Stimulated activated CD8-positive, alpha-beta memory T cell treated with anti-CD3 and anti-CD28 coated beads, Interleukin-12 subunit alpha, Interleukin-12 subunit beta, amount 100 ng/mL, for 24 hours (primary cell): ENCODE results near the gene FCAMR.

Experiments
- DNase-seq: peaks from one replicate; pipeline ENCODE4 v3.0.0-alpha.2; 2020; ENCODE audit errors: extremely low read depth

Gene FCAMR

DNA sequence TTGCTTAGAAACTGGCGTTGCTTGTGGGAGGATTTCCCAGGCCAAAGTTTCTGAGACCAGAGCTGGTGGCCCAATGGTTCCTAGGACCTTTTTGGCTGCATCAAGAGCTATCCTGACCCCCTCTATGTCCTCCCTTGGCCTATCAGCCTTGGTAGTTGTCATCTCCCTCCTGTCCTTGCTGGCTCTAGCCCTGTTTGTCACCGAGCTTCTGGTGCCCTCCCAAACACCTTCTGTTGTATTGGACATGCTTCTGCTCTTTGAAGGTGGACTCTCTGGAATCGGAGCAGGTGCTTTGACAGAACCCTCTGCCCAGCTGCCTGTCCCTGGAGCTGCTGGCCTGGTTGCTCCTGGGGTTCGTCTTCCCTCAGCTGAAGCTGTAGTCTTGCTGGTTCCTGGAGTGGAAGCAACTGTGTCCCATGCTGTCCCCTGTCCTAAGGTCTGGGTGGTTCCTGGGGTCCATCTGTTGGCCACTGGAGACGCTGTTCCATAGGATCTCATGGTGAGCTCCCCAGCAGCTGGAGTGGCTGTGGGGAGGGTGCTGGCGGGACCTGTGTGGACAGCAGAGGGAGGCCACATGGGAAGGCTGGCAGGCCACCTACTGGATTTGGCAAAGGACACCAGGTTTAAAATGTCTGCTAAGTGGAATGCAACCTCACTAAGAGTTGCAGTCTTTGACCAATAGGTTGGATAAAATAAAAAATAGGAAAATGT, 9.4 kb downstream of the FCAMR start:
- DNase-seq, result no peak

DNA sequence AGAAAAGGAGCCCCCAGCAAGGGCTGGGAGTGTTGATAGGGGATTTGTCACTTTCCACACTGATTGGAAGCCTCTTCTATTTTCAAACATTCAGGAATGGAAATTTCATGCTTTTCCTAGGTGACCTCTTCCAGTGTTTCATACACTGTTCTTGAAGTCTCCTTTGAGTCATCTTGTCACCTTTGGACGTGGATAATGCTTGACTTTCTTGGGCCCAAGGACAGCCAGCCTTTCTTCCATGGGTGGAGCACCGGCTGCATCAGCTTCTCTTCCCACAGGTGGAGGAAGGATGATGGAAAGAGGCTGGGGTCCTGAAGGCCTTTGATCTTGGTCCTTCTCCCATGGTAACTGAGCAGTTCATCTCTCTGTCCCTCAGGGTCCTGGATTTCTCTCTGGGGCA, 12.1 kb downstream of the FCAMR start:
- no peak for DNase-seq

DNA sequence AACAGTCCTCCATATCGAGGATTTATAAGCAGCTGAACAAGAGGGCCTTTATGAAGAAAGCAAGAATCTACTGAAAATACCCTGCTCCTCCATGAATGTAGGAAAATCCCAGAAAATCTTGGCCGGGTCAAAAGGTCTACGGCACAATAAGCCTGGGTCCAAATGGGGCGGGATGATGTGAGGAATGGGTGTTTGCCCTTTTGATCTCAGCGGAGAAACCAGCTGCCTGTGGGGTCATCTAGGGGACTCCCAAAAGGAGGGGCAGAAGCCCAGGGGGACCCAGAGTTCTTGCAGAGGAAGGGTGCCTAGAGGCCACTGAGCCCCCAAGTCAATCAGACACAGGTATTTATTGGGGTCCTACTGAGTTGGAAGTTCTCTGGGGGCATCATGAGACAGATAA, 12.6 kb downstream of the FCAMR start:
- no peak for DNase-seq

DNA sequence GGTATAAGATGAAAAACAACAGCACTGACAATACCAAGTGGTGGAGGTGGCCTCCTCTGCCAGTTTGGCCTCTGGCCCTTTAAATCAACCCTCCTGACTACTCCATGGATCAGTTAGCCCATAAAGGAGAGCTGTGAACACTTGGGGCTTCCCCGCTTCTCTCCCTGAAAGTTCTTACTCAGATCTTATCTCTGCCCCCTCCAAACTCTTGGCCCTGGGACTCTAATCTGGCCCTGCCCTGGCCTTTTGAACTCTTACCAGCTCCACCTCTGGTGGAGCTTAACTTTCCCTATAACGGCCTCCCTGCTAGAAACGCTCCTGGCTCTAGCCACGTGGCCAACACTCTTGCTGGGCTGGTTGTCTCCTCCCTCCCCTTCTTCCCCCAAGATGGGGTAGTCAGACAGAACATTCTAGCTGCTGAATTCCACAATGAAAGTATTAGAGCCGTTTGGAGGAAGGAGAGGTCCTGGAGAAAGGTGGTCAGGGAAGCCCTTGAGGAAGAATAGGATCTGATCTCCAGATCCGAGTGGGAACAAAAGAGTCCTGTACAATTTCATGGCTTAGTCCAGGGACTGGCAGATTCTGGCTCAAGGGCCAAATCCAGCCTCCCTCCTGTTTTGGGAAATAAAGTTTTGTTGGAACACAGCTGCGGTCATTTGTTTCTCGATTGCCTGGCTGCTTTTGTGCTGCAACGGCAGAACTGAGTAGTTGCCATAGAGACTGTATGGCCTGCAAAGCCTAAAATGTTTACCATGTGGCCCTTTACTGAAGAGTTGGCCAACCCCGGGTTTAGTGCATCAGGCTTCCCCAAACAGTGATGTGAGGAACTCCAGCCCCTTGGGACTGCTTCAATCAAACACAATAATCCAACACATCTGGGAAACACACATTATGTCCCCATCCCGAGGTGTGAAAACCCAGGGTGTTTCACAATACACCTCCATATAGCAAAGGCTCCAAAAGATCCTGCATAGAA, 14.5 kb downstream of the FCAMR start:
- no peak for DNase-seq

DNA sequence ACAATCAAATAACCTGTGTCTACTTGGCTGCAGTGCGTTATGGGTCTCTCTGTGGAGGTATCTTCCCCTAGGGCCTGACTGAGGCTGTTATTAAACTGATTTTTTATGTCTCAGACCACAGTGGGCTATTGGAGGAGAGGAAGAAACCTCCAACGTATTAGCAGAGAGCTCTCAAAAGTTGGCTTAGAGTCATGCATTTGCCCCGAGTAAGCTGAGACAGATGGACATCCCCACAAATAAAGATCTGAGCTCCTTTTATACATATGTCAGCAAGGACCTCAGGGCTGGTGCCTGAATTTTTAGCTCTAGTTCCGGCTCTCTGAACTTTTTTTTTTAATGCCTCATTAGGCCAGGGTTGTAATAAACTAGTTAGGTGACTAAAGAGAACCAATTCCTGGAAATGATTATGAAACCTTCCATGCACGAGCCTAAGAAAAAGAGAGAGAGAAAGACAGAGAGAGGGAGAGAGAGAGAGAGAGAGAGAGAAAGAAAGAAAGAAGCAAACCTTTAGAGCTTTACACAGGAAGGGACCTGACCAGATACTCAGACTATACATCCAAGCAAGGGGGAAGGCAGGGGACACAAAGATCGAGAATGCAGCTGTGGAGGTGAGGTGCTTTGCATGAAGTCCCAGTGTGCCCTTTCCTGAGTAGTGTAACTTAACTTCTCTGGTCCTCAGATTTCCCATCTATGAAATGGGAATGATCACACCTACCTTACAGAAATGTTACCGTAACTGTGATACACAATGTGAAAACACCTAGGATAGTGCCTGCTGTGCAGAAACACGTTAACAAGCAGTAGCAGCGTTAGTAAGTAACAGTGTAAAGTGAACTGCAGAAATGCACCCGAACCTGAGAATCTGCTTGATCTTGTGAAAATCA, 15.6 kb downstream of the FCAMR start:
- no peak for DNase-seq

DNA sequence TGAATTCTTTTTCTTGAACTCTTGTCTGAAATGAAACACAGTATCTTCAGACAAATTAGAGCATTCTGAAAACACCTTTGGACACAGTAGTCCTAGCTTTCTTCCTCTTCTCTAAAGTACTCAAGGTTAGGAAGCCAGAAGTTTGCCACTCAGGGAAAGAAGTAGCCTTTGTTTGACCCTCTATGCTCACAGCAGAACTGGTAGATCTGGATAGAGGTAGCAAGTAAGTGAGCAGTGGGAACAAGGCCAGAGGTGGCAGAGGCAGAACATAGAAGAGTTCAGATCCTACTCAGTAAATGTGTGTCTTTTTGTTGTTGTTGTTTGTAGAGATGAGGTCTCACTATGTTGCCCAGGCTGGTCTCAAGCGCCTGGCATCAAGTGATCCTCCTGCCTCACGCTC, 16.6 kb downstream of the FCAMR start:
- DNase-seq, result no peak

DNA sequence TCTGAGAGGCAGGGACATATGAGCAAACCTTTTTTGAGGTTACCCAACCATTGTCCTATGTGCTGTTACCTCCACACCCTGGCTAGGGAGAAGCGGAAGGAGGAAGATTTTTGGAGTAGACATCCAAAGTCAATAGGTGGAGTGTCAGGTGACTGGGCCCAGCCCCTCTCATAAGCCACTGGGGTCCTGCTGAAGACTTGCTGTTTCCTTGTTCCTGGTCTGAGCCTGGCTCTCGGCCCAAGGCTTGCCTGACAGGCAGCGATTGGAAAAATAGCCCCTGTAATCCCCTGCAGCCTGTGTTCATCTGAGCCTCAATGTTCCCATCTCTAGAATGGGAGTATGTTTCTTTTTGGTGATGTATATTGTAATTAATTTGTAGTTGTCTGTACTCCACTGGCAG, 17.1 kb downstream of the FCAMR start:
- no peak for DNase-seq

DNA sequence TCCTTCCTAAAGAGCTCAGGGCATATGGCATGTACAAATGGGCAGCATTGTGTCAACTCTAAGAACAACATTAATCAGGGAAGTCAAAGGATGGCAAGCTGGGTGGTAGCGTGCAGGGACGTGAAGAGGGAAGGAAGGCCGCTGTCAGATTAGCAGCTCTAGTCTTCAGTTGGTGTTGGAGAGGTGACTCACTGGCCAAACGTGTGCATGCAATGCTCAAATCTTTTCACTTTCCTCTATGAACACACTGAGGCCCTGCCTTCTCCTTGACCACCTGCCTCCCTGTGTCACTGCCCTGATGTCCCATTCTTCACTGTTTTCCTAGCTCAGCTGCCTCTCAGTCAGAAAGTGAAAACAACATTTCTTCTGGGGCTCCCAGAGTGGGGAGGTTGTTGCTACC, 18.1 kb downstream of the FCAMR start:
- no peak for DNase-seq

DNA sequence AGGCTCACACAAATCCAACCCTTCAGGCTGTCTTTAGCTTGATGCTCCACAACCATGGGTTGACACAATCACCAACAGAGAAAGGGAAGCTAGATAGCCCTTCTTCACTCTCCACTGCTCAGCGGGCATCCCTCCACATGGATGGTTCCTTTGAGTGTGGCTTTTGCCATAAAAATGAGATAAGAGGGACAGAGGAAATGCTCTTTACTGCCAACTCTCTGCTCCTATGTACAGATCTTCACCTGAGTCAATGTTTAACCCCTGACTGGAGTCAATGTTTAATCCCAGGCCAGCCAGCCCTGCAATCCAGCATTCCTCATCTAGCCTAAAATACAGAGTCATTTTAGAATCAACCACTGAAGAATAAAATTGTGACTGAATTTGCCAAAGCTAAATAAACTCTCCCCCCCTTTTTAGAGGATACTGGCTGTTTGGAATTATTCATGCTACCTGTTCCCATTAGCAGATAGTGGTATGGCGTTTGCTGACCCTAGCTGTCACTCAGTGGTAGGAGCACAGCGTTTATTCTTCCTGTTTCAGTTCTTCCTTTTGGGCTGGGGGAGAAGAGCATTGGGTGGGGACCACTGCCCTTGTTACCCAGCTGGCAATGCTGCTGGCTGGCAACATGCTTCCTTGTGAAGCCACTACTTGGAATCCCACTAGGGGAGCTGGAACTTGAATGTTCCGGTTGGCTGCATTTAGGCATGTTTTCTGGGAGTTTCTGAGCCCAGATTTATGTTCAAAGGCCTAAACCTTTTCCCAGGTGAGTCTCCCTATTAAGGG, 18.8 kb downstream of the FCAMR start:
- DNase-seq, result no peak

DNA sequence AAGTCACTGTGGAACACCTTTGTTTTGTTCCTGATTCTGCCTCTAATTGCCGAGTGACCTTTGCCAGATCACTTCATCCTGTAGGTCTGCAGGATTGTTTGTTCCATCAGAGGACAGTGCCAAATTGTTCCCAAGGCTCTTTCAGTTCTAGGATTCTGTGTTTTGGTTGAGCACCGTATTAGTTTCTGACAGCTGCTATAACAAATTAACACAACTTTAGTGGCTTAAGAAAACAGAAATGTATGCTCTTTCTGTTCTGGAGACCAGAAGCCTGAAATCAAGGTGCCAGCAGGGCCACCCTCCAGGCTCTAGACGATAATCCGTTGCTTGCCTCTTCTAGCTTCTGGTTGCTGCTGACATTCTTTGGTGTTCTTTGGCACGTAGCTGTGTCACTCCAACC, 20.6 kb downstream of the FCAMR start:
- no peak for DNase-seq

DNA sequence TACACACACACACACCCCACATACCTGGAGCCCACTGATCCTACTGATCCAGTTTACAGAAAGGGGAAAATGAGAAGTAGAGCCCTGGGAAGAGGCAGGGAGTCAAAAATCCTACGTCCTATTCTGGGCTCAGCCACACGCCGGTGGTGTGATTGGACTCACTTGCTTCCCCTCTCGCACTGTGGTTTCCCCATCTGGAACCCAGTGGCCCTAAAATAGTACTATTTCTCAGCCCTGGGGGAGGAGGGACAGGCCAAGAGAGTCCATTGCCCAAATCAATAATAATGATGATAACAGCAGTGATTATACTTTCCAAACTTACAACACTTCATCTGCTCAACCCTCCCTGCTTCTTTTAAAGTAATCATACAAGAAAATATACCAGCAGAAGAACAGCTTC, 21.1 kb downstream of the FCAMR start:
- no peak for DNase-seq

DNA sequence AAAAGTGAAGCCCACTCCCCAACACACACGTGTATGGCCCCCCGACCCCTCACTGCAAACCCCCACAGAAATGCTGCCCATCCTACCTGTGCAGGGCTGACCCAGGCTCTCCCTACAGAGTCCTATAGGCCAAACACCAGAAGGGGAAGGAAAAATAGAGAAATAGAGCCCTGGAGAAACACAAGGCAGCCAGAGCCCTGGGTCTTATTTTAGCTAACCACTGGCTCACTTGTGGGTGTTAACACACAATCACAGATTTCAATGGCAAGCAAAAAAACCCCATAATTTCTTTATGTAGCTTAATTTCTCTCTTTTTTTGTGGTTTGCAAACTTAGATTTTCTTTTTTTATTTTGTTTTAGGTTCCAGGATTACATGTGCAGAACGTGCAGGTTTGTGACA, 23.0 kb downstream of the FCAMR start:
- DNase-seq, result no peak

DNA sequence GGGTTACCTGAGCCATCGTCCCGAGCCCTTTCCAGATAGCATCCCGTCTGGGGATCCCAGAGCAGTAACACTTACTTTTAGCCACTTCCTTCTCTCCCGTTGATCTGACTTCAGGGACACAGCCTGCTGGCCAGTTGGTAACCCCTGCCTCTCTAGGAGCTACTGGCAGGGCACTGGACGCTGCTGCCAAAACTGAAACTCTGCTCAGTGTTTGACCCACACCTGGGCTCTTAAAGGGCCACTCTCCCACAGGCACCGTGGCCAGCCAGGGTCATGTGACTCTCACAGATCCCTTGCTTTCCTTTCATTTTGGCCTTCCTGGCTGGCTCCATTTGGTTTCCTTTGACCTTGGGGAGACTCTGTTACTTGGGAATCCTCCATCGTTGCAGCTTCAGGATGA, 24.0 kb downstream of the FCAMR start, which contains the start of gene PIGR:
Gene PIGR, minus strand, starts transcription at position 206 of the 400 bp plus-strand sequence. CDS start 5,935 bp downstream, outside the sequence.
- DNase-seq, result no peak

DNA sequence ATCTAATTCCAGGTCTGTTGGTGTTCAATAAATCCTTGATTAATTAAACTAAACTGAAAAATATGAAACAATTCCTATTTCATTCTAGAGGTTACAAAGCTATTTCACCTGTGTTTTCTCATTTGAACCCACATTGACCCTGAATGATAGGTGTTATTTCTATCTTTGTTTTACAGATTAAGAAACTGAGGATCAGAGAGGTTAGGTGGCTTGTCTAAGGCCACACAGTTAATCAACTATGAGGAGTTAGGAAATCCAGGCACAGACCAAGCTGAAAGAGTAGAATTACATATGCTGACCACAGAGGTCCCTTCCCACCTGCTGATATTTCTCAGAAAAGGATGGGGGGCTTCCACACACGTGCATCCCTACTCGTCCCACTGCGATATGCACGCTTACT, 24.5 kb downstream of the FCAMR start:
- no peak for DNase-seq

DNA sequence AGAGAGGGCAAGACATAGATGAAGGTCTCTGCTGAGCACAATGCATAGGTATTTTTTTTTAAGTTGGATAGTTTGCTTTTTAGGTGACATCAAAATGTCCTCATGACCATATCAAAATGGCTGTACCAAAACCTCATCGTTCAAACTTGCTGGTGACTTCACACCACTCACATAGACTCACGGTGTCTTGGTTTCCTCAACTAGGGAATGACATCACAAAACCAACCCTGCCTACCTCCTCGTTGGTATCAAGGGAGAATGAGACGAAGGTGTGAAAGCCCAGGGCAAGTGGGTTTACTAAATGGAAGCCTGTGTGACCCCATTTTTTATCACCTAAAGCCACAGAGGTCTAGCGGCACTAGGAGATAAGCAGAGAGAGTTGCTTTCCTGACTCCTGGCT, 25.6 kb downstream of the FCAMR start:
- no peak for DNase-seq

DNA sequence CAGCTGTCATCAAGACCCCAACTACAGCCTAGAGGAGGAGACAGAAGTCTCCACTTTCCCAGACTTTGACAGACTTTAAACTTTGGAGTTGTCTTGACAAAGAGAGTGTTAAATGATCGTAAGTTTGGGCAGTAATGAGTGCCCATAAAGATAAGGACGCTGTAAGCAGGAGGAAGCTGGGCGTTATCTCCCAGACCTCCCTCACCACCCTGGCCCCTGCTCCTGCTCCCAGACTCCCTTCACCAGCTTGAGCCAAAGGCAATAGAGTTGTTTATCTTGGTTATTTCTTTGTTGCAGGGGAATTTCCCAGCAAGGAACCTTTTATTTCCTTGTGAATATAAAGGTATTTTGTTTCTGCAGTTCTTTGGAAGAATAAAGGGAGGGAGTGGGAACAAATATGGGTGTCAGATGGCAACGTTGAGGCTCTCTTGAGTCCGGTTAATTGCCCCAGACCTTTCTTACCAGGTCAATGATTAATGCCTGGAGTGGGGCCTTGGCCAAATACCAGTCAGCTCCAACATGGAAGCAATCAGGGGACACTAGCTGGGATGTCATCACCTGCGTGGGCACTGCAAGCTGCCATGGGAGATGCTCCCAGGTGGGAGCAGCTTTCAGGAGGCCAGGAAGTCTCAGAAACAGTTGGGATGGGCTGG, 28.4 kb downstream of the FCAMR start:
- no peak for DNase-seq

DNA sequence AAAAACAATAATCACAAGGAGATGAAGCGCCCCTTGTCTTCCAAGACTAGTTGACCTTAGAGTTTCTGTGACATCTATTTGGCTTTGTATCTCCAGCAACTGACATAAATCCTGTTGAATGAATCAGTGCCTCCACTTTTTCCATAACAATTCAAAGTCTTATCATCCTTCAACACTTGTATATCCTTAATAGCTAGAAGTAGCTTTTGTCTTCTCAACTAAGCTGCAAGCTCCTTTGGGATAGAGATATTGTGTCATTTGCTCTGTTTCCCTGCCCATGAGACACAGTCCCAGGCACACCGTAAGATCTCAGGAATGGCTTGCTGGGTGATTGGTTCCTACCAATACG, 29.7 kb downstream of the FCAMR start:
- DNase-seq, result no peak

DNA sequence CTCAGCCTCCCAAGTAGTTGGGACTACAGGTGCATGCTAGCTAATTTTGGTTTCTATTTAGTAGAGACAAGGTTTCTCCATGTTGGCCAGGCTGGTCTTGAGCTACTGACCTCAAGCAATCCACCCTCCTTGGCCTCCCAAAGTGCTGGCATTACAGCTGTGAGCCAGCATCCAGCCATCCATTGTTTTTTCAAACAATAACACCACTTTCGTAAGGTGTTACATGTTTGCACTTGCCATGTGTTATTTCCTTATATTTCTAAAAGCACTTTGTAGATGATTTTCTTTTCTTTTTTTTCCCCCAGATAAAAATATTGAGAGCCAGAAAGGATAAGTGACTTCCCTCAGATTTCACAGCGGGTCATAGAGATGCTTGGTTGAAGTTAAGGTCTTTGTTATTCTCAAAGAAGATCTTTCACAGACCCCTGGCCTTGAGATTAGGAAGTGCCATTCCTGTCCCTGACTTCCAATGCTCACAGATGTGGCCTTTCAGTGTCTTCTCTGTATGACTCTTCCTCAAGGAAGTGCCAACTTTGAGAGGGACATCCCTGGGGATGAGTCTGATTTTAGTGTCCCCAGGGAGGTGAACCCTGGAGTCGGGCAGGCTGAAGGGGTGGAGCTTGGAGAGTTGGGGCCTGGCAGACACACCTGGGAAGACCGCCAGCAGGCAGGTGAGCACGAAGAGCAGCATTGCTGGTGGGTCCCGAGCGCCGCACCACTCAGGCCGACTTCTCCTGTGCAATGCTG, 30.2 kb downstream of the FCAMR start:
- DNase-seq, result no peak

DNA sequence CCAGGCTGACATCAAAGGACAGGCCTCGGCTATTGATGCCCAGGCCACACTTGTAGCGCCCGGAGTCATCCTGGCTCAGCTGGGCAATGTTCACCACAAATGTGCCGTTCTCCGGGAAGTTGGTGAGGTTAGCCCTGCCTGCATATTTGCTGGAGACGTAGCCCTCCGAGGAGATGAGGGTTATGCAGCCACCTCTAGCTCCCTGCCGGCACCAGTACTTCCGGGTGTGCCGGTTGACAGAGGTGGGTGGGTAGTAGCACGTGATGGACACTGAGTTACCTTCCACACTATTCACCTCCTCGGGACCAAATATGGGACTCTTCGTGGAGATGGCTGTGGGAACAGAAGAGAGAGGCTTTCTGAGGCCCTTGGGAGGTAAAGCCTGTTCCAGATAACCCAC, 31.1 kb downstream of the FCAMR start:
- no peak for DNase-seq

DNA sequence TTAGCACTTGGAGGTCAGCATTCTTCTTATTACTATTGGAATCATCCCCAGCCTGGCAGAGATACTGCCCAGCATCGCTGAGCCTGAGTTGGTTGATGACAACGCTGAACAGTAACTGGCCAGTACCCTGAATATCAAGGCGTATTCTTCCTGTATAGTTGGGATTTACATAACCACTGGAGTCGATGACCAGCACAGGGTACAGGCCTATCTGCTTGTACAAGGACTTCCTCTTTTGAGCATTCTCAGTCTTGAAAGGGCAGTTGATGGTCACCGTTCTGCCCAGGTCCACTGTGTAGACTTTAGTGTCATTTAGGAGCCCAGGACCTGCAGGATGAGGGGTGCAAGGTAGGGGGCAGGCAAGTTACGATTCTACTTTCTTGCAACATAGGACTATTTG, 32.8 kb downstream of the FCAMR start:
- no peak for DNase-seq
